ENCODE results near the gene ZNF518A. TPM values are rescaled to one million over a fixed set of nuclear protein-coding genes. Genes with fewer than 3 reads are reported as not detected.

ZNF518A gene
- total and polyA plus RNA-seq, 9 of the 15 experiments (the other 6 are each of a cell fraction or from before 2014, with no cell fraction given): 6.3 to 30.0 (median 17.4) TPM

GRCh38 chr10:96212911-96213310 lies 82.8 kb downstream of the ZNF518A start:
- no peaks in the 10 kb centered on the region for H3K9me1 ChIP-seq (ENCODE audit: control insufficient read depth, insufficient read depth, low read length)
- in situ Hi-C loops (cut with MboI) (no loop called here), intact Hi-C loops (cut with micrococcal nuclease) (no loop called here)
- no peak overlapping the region for H3K27ac ChIP-seq (ENCODE audit: extremely low read depth, low read depth, low read length)
- FAIRE-seq (no peak), DNase-seq (ENCODE audit: extremely low read depth in 1 of 4, low spot score in 3 of 4) (no peak), ATAC-seq (no peak)
- no peaks in the 10 kb centered on the region for H3K79me2 ChIP-seq (ENCODE audit: control insufficient read depth, insufficient read depth, low read length)
- H3K27me3 ChIP-seq (ENCODE audit: control insufficient read depth in 2 of 2, insufficient read depth in 2 of 2, low read length in 2 of 2): peaks cover 10 to 31% of the 10 kb centered on the region in 2 experiments; a peak in 4 of 5 replicates
- H3K4me2 ChIP-seq (ENCODE audit: insufficient read depth, low read length): no peak overlapping the region
- H2AFZ ChIP-seq (ENCODE audit: low read depth, low read length): no peak overlapping the region
- CTCF ChIA-PET (ENCODE audit: low intra/inter-chr PET ratio): no interaction called here
- no peak overlapping the region for H3K4me3 ChIP-seq
- H4K20me1 ChIP-seq (replicated peaks; ENCODE audit: control insufficient read depth, insufficient read depth, low read length): no peaks in the 10 kb centered on the region
- whole genome bisulfite sequencing (ENCODE audit: insufficient coverage, low coverage, missing lambda C conversion rate): 9% methylated on average over 1 of the region's 1 CpG
- no peak overlapping the region for H3K9ac ChIP-seq (ENCODE audit: insufficient read depth in 1 of 2, low read depth in 2 of 2, low read length in 2 of 2)
- TF ChIP-seq ZNF830 (CRISPR knock-in tag; IDR thresholded peaks at IDR 0.05) (no peak), SRSF7 (optimal IDR thresholded peaks at IDR 0.05; ENCODE audit: low read depth, low read length) (no peak), NBN (IDR thresholded peaks at IDR 0.05; ENCODE audit: low read depth) (no peak), FIP1L1 (IDR thresholded peaks at IDR 0.05; ENCODE audit: low read depth, low read length, poor library complexity, severe bottlenecking) (no peak), TRIM25 (IDR thresholded peaks at IDR 0.05; ENCODE audit: borderline replicate concordance) (no peak), GTF3C2 (IDR thresholded peaks at IDR 0.05; ENCODE audit: borderline replicate concordance, extremely low read depth, insufficient read length) (no peak), ZNF174 (CRISPR knock-in tag; IDR thresholded peaks at IDR 0.05) (no peak), KLF10 (CRISPR knock-in tag; IDR thresholded peaks at IDR 0.05) (no peak), ZNF24 (IDR thresholded peaks at IDR 0.05) (no peak), MCM7 (IDR thresholded peaks at IDR 0.05) (no peak), SREBF2 (CRISPR knock-in tag; IDR thresholded peaks at IDR 0.05) (no peak), SIN3B (IDR thresholded peaks at IDR 0.05; ENCODE audit: low read depth) (no peak), ZNF280B (CRISPR knock-in tag; IDR thresholded peaks at IDR 0.05) (no peak), POLR2H (tag; IDR thresholded peaks at IDR 0.05; ENCODE audit: low read depth) (no peak)
- POLR2A ChIA-PET: interaction anchor here (0.6 kb wide), 1 partner anchor 46 kb away, joined by 3 read pairs; no protein-coding TSS in a partner anchor
- BruUV-seq (replicated peaks): no TSS peak
- H3K4me1 ChIP-seq (replicated peaks in 1 of 2; ENCODE audit: control insufficient read depth in 2 of 2, insufficient read depth in 2 of 2, low read length in 2 of 2): no peaks in the 10 kb centered on the region
- H3K9me3 ChIP-seq (replicated peaks; ENCODE audit: control insufficient read depth, insufficient read depth, low read depth, low read length): no peaks in the 10 kb centered on the region
- H3K36me3 ChIP-seq (ENCODE audit: control insufficient read depth, insufficient read depth, low read length): no peaks in the 10 kb centered on the region
